Psoas muscle (tissue), 8 donors: Measurements from ENCODE around the gene VEGFB. TPM values are rescaled to one million over a fixed set of nuclear protein-coding genes. Genes with fewer than 3 reads are reported as not detected.

Experiments used
- ATAC-seq, 4 donors: fragments of 200-7000 bp; cut with Tn5 transposase; one replicate each; pipeline ENCODE4 v1.9.1; 2020; ENCODE audit warnings: moderate library complexity in 3 of 4, mild to moderate bottlenecking in 2 of 4
- DNase-seq, 2 donors: peaks; one replicate each; pipeline ENCODE4 v3.0.0-alpha.2; 2020
- H3K27ac ChIP-seq: fragments of 200-600 bp; one replicate; pipeline ENCODE4 v1.8.0; 2022
- H3K27me3 ChIP-seq, 3 donors: fragments of 200-600 bp in 1 of 3; one replicate each; pipeline versions ENCODE4 v1.6.1 to v1.8.0; 2013 to 2022; ENCODE audit warnings: low read length in 2 of 3, mild to moderate bottlenecking in 2 of 3, moderate library complexity in 1 of 3; ENCODE audit not compliant: insufficient read depth in 3 of 3
- H3K36me3 ChIP-seq, 2 donors: fragments of 200-600 bp in 1 of 2; one replicate each; pipeline versions ENCODE4 v1.6.1 to v1.8.0; 2013 to 2022; ENCODE audit warnings: low read depth in 1 of 2, mild to moderate bottlenecking in 1 of 2, moderate library complexity in 1 of 2; ENCODE audit not compliant: insufficient read depth in 1 of 2
- H3K4me1 ChIP-seq: fragments of 200-600 bp; one replicate; pipeline ENCODE4 v1.8.0; 2022
- H3K4me3 ChIP-seq: fragments of 200-600 bp; one replicate; pipeline ENCODE4 v1.8.0; 2022; ENCODE audit warnings: mild to moderate bottlenecking
- H3K9me3 ChIP-seq: fragments of 200-600 bp; one replicate; pipeline ENCODE4 v1.8.0; 2022
- CTCF ChIP-seq: fragments of 200-600 bp; IDR thresholded peaks from one replicate; pipeline ENCODE4 v1.8.0; 2022; ENCODE audit warnings: antibody characterized with exemption
- WGBS, 3 donors: extraction: QIAGEN DNeasy Blood & Tissue Kit; methylation state at CpG; one replicate each; pipeline versions ENCODE4 v1.1.6 to v1.1.7; 2013; 5-methylcytosine and 5-hydroxymethylcytosine counted together
- intact Hi-C, 2 donors: fragments of 100-400 bp; cut with DNase I; formaldehyde crosslinking; loops; one replicate each; pipeline versions ENCODE4 v1.11.0 to v1.14.2; 2022
- polyA plus RNA-seq, 3 donors: library from polyadenylated mRNA; stranded (reverse); fragments of 200-250 nt; gene quantifications; one replicate each; pipeline ENCODE4 v1.2.3, GENCODE V29; 2013
- total RNA-seq, 4 donors: library from RNA; stranded (reverse); fragmentation: NEBNext Ultra II Directional in 2 of 4; extraction: Animal tissue kit (Norgen Biotek cat#: 25700) in 2 of 4; gene quantifications; one replicate each; pipeline versions ENCODE4 v1.2.1 to v1.2.4, GENCODE V29; 2021 to 2023
- donor health status: healthy with polysubstance abuse.
- donor health status: DM: no; HTN: no; CAD: no; lungs with moderate emphysema.
- donor health status: Bipolar disorder and iron deficiency.
- donor health status: healthy.
- donor health status: DM: yes; HTN: yes; CAD: no.
- donor health status: DM: no; HTN: no; CAD: no.
- donor health status: DM: no; HTN: no; CAD: no.
- donor health status: DM: yes; HTN: yes; CAD: no.

Gene VEGFB
- total and polyA plus RNA-seq, 7 donors = 77.0 to 125 (median 100.0) TPM

DNA sequence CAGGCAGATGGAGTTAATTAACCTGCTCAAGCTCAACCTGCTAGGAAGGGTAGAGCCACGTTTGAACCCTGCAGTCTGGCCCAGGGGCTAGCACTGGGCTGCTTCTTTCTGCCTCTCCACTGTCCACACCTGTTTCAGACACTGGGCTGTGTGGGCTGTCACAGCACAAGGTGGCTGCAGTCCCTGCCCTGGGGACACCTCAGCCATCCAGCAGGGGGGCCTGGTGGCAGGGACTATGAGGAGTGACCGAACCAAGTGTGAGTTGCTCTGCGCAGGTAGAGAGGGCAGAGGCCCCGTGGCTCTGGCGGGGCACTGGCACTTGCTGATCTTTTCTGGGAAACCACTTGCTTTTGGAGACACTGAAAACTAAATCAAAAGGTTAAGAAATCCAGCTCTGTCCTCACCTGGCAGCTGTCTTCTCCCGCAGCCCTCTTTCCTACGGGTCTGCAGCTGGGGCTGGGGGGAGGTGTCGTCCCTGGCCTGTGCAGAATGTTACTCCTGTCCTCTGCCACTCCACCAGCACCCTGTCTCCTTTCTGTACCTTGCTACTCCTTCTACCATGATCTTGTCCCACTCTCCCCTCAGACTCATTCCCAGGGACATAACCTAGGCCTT, 44.3 kb downstream of the VEGFB start:
- 80 to 85% (median 81%) methylated on average over 8 of the region's 8 CpGs for WGBS, 3 donors
- DNase-seq = no peak

DNA sequence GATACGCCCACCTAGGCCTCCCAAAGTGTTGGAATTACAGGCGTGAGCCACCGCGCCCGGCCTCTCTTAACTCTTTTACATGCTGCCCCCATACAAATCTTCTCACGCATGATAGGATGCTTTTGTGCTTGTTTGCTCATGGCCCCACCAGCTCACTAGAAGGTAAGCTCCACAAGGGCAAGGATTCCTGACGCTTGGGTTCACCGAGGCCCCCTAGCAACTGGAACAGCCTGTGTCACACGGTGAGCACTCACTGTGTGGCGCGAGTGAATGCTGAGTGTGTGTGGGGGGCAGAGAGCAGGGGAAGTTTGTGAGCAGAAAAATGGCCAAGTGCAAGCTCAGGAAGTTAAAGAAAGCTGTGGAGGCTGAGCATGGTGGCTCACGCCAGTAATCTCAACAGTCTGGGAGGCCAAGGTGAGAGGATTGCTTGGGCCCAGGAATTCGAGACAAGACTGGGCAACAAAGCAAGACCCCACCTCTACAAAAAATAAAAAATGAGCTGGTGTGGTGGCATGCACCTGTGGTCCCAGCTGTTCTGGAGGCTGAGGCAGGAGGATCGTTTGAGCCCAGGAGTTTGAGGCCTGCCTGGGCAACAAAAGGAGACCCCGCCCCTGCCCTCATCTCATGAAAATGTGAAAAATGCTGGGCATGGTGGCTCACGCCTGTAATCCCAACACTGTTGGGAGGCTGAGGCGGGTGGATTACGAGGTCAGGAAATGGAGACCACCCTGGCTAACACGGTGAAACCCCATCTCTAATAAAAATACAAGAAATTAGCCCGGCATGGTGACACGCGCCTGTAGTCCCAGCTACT, 47.8 kb downstream of the VEGFB start:
- DNase-seq (no peak), ATAC-seq (no peak)
- 94% methylated on average over 22 of the region's 22 CpGs for WGBS, 3 donors
- Histone ChIP-seq H3K36me3 (peaks cover 0 to 40% of the 10 kb centered on the region in 2 donors), H3K27me3 (no peaks in the 10 kb centered on the region), H3K9me3 (no peaks in the 10 kb centered on the region), H3K4me1 (peaks cover 23% of the 10 kb centered on the region), H3K4me3 (no peak overlapping the region), H3K27ac (no peak overlapping the region)
- intact Hi-C loops = no loop called here
- no peak for TF ChIP-seq CTCF

More for the DNA sequence above, 44.3 kb downstream of the VEGFB start:
- intact Hi-C loops = no loop called here
- no peak overlapping the region for H3K4me3 ChIP-seq
- H3K9me3 ChIP-seq = no peaks in the 10 kb centered on the region
- no peak for TF ChIP-seq CTCF
- H3K27ac ChIP-seq = no peak overlapping the region
- peaks cover 0 to 63% of the 10 kb centered on the region in 2 donors for H3K36me3 ChIP-seq
- H3K4me1 ChIP-seq = peaks cover 6% of the 10 kb centered on the region
- no peaks in the 10 kb centered on the region for H3K27me3 ChIP-seq
- ATAC-seq = no peak

- DNase-seq (no peak), ATAC-seq (no peak)
- H3K9me3 ChIP-seq = no peaks in the 10 kb centered on the region
- H3K36me3 ChIP-seq = peaks cover 0 to 31% of the 10 kb centered on the region in 2 donors
- WGBS, 3 donors = 90 to 94% (median 92%) methylated on average over 3 of the region's 3 CpGs
- peaks cover 25% of the 10 kb centered on the region for H3K4me1 ChIP-seq
- intact Hi-C loops = no loop called here
- H3K27me3 ChIP-seq = no peaks in the 10 kb centered on the region
- TF ChIP-seq CTCF = no peak
- H3K27ac ChIP-seq = no peak overlapping the region
- H3K4me3 ChIP-seq = peak overlapping the region; percentile 79
Observed at GRCh38 chr11:64283092-64283491, 48.7 kb downstream of the VEGFB start.

GRCh38 chr11:64284048-64284961, 49.9 kb downstream of the VEGFB start, which contains the start of gene BAD:
Gene BAD, minus strand, starts transcription at chr11:64284665. Its CDS starts 297 bp downstream, at chr11:64284368.
- no peaks in the 10 kb centered on the region for H3K27me3 ChIP-seq
- peaks cover 0 to 19% of the 10 kb centered on the region in 2 donors for H3K36me3 ChIP-seq
- intact Hi-C loops = loop anchor here (2.0 kb wide), 2 partner anchors 14 to 58 kb away; no protein-coding TSS in a partner anchor
- peak; percentile 95 to 97 for DNase-seq
- peak; percentile 87 to 93 (median 91) for ATAC-seq
- 2 to 3% (median 3%) methylated on average over 41 to 44 of the region's 44 CpGs for WGBS, 3 donors
- H3K27ac ChIP-seq = peak within 1 kb of the TSS; percentile 93
- H3K9me3 ChIP-seq = no peaks in the 10 kb centered on the region
- TF ChIP-seq CTCF = no peak
- peak within 1 kb of the TSS; percentile 79 for H3K4me3 ChIP-seq
- H3K4me1 ChIP-seq = peaks cover 25% of the 10 kb centered on the region
